Measurements from ENCODE around the gene TTC39C.
A peak's percentile ranks its signal among the peaks of the same experiment; 100 is the strongest.

The TTC39C gene

DNA sequence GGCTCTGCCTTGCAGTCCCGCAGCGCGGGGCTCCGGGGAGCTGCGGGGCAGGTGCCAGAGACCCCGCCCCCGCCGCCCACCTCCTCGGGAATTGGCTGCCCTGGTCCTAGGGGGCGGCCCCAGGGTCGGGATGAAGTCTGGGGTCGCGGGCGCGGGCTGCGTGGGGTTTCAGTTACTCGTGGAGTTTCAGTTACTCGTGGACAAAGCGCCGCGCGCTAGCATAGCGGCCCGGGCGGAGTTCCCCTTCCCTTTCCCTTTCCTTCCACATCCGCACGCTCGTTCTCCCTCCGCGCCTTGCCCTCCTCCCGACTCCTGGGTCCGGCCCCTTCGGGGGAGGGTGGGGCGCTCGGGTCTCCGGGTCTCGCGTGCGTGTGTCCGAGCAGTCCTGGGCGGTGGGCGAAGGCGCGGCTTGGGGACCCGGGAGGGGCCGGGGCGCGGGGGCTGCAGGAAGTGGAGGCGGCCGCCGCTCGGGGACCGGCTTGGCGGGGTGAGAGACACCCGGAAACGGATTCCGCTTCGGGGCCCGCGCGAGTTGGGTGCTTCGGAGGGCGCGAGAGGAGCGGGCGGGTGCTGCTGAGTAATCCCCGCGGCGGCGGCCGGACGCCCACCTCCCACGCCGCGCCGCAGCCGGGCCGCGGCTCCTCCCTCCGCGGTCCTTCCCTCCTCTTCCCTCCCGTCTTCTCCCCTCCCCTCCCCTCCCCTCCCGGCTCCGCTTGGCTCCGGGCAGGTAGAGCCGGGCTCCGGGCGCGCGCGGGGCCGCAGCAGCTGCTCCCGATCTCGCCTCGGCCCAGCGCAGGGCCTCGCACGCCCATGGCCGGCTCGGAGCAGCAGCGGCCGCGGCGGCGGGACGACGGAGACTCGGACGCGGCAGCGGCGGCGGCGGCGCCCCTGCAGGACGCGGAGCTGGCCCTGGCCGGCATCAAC lies at the start of gene TTC39C:
TTC39C (plus strand) TSS at position 693 of the 924 bp plus-strand sequence; CDS start at position 811, 118 bp downstream.
- DNase-seq (ENCODE audit: low spot score): peak; percentile 86

GRCh38 chr18:23966909-23967308 lies 47.6 kb upstream of the TTC39C start:
- no peak for DNase-seq (ENCODE audit: low spot score)

DNA sequence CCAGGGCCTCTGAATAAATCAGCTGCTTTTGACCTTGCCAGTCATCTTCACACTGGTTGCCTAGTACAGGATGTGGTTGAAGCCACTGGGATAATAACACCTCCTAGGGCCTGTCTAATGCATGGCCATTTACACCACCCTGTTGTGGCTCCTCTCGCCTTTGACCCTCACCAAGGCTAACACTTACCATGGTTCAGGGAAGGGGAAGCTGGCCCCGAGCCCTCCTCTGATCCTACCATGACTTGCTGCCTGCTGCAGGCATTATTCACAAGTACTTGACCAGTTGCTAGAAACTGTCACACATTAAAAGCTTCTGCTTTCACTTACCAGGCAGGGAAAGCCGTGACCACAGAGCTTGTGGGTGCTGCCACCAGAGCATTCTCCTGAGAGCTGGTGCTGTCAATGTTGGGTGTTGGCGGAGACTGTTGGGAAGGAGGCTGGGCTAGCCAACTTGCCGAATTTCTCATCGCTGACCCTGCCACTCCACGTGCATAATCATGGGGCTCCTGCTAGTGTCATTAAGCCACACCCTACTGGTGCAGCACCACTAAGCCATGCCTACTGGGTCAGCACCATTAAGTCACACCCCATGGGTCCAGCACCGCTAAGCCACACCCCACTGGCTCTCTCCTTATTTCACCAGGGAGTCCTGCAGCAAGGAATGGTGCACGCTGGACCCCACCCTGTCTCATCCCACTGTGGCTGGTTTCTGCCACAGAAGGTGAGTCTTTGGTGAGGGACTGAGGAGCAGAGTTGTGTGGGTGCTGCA lies 47.0 kb upstream of the TTC39C start:
- no peak for DNase-seq (ENCODE audit: low spot score)

DNA sequence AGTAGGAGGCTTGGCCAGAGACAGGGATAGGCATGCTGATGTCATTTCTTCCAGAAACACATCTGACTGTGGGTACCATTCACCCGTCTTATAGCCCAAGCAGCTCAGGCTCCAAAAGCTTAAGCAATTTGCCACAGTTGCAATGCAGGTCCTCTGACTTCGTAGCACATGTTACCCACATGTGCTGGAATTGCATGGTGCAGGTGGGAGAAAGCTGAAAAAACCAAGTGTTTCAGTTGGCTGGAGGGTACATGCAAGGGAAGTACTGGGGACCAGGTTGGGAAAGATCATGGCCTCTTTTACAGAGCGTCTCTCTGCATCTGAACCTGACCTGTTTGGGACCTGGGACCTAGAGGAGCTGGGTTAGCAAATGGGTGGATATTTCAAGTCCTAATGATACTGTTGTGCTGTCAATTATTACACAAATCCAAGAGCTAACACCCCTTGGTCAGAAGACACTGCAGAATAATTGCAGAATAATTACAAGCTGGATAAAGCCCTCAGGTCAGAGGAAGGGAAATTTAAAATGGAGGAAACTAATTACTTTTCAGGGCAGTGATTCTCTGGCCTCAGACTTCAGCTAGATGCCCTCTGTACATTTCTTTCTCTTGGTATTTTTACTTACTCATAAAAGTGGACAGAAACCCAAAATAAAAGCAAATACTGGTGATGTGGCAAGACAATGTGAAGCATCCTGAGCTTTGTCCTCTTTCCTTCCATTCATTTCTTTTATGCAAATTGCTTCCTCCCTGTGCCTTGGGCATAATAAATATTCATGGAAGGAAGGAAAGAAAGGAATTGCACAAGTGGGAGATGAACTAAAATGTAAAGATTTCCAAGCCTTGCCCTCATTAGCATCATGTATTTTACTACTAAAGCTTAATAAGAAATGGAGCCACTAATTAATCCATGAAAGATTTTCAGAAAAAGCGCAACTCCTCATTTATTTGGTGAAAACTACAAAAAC lies 45.6 kb upstream of the TTC39C start:
- DNase-seq (ENCODE audit: low spot score): no peak

DNA sequence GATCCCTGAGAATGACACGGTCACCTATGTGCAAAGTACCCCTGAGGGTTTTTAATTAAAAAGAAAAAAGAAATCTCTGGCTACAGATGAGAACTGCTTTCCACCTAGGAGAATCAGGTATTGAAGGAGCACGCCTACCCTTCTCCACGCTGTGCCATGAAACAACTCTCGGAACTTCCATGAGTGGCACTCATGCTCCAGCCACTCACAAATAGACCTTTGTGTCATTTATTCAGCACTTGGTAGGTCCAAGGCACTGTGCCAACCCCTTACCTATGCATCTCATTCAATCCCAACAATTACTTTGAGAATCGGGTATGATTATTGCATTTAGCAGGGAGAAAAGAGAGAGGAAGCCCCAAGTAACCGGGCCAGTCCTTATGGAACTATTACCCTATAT lies 44.9 kb upstream of the TTC39C start:
- DNase-seq (ENCODE audit: low spot score): no peak

DNA sequence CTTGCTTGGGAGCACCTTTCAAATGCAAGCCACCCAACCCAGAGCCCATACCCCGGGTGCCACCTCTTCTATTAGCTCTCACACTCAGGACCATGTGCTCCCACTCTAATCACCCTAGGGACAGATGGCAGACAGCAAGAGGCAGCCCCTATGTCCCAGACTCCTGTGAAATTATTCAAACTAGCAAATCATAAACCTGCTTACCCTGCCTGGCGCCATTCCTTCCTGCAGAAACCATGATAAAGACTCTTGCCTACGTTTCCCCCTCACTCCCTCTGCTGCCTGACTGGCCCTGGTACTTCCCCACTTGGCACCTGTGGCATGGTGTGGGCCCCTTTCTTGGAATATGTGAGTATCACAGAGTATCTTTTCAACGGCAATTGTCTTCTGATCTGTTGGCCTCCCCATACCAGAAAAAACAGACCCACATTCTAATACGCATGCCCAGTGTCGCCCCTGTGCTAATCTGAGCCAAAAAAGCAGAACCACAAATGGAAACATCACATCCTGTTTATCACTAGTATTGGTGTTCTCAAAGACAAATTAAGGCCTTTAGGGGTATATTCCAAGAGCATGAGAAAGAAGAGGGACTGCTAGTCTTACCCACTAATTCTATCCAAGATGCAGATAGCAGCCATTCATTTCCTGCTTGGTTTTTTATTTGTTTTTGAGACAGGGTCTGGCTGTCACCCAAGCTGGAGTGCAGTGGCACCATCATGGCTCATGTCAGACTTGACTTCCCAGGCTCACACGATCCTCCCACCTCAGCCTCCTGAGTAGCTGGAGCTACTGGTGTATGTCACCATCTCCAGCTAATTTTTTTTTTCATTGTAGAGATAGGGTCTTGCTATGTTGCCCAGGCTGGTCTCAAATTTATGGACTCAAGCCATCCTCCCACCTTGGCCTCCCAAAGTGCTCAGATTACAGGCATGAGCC lies 44.1 kb upstream of the TTC39C start:
- no peak for DNase-seq (ENCODE audit: low spot score)

DNA sequence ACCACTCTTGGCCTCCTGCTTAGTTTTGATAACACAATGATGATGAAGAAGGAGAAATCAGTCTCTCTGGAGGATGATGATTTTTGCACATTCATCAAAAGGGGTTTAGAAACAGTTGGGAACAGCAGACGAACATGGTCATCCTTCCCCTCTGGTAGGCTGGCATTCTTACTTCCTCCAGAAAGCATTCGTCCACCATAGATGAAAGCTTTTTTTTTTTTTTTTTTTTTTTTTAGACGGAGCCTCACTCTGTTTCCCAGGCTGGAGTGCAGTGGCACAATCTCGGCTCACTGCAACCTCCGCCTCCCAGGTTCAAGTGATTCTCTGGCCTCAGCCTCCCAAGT lies 43.5 kb upstream of the TTC39C start:
- no peak for DNase-seq (ENCODE audit: low spot score)

DNA sequence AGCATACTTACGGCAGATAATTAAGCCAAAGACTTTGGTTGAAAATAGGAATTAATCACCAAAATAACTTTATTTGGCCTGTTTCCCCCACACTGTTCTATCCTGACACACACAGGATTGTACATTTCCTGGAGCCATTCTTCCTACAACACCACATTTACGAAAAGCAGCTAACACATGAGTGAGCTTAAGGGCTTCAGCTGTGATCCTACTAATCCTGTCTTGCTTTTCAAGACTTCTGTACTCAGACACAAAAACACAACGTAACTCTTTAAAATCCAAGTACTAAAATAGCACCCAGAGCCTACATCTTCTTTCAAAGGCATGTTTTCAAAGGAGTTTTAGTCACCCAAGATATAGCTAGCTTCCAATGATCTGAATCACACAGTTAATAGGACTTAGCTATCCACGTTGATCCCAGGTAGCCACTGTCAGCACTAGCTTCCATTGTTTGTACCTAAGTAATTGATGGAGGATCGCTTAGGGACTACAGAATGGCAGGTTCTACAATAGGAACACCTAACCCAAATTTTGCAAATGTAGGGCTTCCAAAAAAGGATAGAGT lies 42.8 kb upstream of the TTC39C start:
- no peak for DNase-seq (ENCODE audit: low spot score)

- no peak for DNase-seq (ENCODE audit: low spot score)
Measured at GRCh38 chr18:23972453-23972852, 42.1 kb upstream of the TTC39C start.

DNA sequence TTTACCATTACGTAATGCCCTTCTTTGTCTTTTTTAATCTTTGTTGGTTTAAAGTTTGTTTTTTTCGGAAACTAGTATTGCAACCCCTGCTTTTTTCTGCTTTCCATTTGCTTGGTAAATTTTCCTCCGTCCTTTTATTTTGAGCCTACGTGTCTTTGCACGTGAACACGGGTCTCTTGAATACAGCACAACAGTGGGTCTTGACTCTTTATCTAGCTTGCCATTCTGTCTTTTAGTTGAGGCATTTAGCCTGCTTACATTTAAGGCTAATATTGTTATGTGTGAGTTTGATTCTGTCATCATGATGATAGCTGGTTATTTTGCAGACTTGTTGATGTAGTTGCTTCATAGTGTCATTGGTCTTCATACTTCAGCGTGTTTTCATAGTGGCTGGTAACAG lies 37.5 kb upstream of the TTC39C start:
- no peak for DNase-seq (ENCODE audit: low spot score)

DNA sequence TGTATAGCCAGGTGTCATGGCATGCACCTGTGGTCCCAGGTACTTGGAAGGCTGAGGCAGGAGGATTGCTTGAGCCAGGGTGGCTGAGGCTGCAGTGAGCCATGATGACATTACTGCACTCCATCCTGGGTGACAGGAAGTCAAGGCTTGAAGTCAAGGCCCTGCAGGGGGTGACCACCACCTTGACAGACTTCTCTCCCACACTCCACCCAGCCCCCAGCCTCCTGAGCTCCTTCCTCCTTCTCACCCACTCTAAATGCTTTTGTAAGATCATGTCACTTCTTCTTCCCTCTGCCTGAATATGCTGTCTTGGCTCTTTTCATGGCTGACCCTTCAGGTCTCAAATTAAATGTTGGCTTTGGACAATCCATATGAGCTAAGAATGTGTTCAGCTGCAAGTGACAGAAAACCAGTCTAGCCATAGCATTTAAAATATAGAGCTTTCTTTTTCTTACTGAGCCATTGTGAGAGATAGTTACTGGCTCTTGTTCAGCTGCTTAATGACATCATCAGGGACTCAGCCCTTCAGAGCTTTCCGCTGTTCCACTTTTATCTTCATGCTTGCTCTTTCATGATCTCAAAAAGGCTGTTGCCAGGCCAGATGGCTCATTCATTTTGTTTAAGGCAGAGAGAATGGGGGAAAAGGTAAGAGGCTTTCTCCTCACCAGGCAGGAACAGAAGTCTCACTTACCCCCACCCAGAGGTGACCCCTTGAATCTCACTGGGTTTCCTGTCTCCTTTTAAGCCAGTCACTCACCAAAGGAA lies 36.7 kb upstream of the TTC39C start:
- no peak for DNase-seq (ENCODE audit: low spot score)

- DNase-seq (ENCODE audit: low spot score): no peak
Measured at GRCh38 chr18:23981369-23981980, 33.1 kb upstream of the TTC39C start.

GRCh38 chr18:23982155-23983079 lies 32.1 kb upstream of the TTC39C start:
- no peak for DNase-seq (ENCODE audit: low spot score)

DNA sequence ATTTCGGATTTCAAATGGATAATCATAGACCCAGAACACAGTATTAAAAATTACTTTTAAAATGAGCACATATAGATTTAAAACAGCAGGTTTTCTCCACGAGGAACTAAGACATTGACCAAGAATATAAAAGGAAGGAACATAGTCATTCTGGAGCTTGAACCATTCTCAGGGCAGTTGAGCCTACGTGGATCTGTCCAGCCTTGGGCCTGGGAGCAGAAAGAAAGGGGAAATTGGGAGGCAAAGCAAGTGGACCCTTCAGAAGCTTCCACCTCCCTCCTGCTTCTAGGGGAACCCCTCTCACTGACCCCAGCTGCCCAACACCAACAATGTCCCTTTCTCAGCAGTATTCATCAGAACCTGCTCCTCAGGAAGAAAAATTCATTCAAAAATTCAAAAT lies 31.4 kb upstream of the TTC39C start:
- no peak for DNase-seq (ENCODE audit: low spot score)

GRCh38 chr18:23986600-23987359 lies 27.8 kb upstream of the TTC39C start:
- DNase-seq (ENCODE audit: low spot score): no peak

DNA sequence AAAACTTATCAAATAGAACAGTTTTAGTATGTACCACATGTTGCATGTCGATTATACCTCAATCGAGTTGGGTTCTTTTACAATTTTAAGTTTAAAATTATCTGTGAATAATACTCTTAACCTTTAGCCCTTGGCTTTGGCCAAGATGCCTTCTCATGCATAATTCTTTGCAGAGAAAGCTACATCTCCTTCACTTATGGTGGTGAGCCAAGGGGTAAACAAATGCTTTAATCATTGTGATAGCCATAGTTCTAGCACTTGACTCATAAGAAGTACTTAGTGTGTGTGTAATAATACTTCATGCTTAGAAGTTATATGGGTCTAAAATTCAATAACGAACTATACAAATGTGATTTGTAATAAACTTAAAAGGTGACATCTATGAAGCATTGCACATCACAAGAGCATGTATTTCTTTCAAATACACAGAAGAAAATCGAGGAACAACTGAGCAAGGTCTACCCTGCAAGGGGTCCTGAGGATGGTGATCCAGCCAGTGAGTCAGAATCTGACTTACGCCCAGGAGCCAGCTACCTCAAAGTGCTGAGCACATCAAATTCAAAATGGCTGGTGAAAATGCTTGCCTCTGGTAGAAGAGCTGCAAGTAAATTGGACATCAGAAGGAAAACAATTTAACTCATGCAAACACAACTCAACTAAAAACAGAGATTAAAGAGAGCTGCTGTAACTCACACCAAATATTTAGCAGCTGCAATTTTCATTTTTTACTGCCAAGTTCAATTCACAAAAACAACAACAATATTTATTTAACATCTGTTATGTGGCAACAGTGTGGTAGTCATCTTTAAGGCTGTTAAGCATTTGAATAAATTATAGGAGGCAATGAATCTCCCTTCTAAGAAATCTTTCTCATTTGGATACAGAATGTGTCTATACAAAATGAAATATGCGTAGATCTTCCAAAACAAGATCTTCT lies 23.8 kb upstream of the TTC39C start:
- no peak for DNase-seq (ENCODE audit: low spot score)
